Hematopoietic multipotent progenitor cell treated with erythropoietin and hydrocortisone succinate and interleukin-3 and kit ligand, for 17 days (in vitro differentiated cells): Measurements from ENCODE around the gene PHGDH.
"Not testable (repeated sequence)": the region's sequence is repeated elsewhere in the genome, so short reads cannot be mapped to it uniquely, and the experiment has no call there.

Experiments used
- DNase-seq: peaks from one replicate; pipeline ENCODE4 v3.0.0-alpha.2; 2015; ENCODE audit warnings: low spot score

The PHGDH gene

DNA sequence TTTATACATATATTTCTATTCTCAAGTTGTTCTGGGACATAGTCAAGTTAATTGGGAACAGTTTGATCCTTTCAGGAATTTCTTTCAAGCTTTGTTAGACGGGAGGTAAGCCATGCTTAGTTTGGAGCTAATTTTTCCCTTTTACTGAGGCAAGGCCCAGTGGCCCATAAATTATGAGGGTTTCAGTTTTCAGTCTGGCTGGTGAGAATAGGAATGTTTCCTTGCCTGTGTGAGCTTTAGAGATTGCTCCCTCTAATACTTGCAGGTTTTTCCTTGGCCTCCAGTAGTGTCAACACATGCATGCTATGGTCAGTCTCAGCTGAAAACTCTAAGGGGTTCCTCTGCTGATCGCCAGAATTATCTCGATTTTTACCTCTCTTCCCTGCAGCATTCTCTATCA is 14.1 kb upstream of the PHGDH start:
- DNase-seq, result no peak

DNA sequence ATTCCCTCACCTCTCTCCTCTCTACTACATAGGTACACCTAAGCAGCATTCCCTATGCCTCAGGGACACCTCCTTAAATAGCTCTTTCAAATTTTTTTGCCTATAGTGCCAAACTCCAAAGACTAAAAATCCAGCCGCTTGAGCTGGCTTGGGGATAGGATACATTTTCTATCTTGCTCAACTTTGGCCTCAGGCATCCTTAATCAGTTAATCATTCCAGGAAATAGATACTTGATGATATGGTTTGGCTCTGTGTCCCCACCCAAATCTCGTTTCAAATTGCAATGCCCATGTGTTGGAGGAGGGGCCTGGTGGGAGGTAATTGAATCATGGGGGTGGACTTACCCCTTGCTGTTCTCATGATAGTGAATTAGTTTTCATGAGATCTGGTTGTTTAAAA is 11.4 kb upstream of the PHGDH start:
- DNase-seq, result no peak

DNA sequence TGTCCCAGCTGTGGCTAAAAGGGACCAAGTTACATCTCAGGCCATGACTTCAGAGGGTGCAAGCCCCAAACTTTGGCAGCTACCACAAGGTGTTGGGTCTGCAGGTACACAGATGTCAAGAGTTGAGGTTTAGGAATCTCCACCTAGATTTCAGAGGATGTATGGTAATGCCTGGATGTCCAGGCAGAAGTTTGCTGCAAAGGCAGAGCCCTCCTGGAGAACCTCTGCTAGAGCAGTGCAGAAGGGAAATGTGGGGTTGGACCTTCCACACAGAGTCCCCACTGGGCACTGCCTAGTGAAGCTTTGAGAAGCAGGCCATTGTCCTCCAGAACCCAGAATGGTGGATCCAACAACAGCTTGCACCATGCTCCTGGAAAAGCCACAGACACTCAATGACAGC is 10.1 kb upstream of the PHGDH start:
- DNase-seq, result no peak

DNA sequence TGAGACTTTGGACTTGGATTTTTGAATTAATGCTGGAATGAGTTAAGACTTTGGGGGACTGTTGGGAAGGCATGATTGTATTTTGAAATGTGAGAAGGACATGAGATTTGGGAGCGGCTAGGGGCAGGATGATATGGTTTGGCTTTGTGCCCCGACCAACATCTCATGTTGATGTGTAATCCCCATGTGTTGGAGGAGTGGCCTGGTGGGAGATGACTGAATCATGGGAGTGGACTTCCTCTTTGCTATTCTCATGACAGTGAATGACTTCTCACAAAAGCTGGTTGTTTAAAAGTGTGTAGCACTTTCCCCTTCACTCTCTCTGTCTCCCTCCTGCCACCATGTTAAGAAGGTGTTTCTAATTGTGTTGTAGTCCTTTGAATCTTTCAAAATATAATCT is 9.3 kb upstream of the PHGDH start:
- no peak for DNase-seq

DNA sequence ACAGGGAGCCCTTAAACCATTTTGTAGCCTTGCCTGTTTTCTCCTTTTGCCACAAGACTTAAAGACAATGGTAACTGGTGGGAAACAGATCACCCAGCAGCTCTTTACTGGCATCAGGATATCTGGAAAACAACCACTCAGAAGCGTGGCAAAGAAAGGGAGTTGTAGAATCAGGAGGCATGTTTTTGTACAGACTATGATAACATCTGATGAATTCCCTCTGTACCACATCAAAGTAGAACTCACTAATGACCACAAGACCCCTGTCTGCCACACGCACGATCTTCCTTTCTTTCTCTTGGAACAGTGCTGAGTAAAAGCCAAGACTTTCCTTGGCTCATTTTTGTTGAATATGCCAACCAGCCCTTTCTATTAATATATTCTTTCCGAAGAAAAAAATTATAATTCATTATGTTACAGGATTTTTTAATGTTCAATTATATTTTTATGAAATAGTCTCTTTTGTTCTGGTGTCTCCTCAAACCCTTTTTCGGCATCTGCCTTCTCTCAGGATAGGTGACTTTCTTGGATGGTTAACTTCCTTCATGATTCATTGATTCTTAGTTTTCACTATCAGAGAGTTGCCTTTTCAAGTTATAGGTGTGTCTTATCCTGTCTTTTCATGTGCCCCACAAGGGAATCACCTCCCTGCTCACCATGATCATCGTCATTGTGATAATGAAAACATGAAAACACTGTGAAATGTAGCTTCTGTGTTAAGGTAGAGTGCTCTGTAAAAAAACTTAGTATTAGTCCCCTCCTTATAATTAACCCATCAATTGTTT is 7.9 kb upstream of the PHGDH start:
- DNase-seq, result no peak

DNA sequence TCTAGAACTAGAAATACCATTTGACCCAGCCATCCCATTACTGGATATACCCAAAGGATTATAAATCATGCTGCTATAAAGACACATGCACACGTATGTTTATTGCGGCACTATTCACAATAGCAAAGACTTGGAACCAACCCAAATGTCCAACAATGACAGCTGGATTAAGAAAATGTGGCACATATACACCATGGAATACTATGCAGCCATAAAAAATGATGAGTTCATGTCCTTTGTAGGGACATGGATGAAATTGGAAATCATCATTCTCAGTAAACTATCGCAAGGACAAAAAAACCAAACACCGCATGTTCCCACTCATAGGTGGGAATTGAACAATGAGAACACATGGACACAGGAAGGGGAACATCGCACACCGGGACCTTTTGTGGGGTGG is 5.1 kb upstream of the PHGDH start:
- DNase-seq, result not testable (repeated sequence)

DNA sequence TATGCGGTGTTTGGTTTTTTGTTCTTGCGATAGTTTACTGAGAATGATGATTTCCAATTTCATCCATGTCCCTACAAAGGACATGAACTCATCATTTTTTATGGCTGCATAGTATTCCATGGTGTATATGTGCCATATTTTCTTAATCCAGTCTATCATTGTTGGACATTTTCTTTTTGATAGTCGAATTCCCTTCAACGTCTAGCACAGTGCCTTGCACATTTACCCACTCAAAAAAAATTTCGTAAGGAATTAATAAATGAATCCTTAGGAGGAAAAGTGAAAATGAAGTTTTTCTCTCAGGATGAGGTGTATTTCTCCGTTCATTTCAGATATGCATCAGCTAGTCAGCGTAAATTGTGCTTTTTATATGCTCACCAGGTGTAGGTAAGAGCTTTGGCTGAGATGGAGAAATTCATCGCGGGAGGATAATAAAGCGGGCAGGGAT is 354 bp upstream of the PHGDH start:
- DNase-seq, result not testable (repeated sequence)

DNA sequence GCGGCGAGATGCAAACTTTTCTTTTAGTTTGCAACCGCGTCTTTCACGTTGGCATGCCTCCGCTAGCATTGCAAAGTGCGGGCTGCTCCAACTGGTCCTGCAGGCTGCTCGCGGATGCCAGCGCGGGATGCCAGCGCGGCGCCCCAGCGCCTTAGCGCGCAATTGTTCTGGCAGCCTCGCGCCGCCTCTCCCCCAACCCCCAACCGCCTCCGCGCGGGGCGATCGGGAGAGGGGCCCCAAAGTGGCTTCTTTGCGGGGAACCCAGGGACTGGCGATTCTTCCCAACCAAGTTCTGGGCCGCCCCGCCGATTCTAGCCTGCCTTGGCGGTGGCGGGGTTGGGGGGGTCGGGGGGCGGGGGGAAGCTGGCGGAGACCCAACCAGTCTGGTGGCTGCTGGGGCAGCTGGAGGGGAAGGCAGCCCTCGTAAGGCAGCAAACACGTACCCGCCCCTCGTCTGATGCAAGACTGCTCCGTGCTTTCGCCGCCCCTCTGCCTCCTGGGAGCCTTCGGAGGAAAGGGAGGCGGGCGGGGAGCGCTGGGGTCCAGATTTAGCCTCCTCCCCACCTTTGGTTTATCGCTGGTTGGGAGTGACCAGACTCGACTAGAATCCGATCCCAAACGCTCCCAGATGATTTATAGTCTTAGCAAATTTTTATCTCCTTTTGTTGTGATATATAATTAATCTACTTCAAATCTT is 756 bp downstream of the PHGDH start:
- no peak for DNase-seq

DNA sequence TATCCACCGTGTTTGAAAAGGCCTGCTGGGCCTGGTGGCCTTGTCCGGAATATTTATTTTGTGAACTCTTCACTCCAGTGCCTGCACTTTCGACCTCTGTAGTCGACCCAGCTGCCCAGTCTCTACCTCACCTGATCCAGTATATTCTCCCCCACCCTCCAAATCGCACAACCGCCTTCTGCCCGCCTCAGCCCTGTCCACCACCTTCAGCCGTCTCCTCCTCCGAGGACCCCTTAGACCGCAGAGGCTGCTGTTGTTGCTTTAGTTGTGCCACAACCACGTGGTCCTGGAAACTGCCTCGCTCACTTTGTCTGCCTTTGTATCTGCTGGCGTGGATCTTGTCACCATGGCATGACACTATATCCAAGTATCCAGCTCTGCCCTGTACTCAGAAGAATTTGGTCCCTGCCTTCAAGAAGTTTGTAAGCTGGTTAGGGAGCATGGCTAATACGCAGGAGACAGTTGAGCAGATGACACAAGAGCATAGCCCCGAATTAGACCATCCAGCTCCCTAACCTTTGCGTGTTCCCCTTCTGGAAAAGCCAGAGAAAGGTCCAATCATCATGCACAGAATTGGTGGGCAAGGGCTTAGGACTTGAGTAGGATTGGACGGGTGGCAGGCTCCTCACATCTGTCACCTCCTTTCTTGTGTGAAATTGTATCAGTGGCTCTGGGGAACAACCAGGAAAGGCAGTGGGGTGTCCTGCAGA is 1.5 kb downstream of the PHGDH start:
- no peak for DNase-seq

DNA sequence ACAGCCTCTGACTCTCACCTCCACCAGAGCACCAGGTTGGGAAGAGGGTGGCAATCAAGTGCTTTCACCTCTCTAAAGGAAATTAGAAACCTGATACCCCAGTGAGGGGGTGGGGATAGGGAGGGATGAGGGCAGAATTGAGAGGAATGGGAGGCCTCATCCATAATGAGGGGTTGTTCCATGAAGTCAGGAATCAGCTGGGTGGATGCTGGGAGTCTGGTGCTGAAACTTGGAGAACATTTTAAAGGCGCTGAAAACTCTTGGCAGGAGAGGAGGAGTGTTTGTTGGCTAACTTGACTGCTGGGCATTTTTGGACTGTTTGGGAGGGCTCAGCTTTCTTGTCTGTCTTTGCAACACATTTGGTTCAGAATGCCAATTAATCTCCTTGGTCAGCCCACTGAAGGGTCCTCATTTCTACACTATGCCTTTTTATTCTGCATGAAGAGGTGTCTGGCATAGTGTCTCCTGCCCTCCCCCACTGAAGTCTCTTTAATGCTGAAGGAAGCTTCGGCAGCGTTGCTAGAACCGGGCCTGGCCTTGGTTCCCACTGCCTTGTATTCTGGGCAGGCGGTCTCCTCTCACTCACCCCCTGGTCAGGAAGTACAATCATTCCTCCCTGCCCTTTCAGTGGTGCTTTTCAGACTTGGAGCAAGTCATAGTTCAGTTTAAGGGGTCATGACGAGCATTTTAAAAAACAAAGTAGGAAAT is 2.2 kb downstream of the PHGDH start:
- no peak for DNase-seq

DNA sequence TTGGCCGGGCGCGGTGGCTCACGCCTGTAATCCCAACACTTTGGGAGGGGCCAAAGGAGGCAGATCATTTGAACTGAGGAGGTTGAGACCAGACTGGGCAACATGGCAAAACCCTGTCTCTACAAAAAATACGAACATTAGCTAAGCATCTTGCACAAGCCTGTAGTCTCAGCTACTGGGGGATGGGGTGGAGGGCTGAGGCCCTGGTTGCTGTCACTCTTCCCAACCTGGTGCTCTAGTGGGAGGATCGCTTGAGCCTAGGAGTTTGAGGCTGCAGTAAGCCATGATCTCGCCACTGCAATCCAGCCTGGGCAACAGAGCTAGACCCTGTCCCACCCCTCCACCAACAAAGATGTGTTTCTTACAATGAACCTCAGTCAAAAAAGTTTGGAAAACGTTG is 2.8 kb downstream of the PHGDH start:
- DNase-seq, result no peak

DNA sequence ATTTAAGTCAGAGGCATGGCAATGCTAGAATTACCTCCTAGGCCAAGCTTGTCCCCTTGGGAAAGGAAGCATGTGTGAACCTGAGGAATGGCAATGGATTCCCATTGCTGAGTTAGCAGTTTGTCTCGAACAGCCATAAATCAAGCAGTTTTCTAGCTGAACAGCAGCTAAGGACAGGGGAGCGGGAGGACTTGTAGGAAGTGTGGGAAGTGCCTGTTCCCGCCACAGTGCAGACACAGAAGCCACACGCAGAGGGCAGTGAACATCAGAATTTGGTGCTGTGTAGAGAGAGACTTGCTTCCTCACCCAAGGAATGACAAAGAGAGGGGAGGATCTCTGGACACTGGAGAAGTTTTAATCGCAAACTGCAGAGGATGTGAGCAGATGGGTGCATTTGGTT is 3.8 kb downstream of the PHGDH start:
- DNase-seq, result no peak

DNA sequence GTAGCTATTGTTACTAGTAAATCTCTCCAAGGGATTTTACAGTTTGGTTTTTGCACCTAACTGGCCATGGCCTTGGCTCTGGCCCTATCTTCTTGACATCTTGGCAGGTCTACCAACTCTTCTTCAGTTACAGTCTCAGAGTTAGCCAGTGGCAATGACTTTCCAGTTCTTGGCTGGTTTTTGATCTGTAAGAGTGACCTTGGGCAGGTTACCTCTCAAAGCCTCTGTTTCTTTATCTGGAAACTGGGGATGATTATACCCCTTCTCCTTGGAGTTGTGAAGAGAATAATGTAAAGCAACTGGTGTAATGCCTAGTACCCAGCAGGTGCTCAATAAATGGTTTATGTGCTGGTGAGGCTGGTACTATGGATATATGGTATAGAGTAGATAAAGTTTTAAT is 6.7 kb downstream of the PHGDH start:
- DNase-seq, result no peak

DNA sequence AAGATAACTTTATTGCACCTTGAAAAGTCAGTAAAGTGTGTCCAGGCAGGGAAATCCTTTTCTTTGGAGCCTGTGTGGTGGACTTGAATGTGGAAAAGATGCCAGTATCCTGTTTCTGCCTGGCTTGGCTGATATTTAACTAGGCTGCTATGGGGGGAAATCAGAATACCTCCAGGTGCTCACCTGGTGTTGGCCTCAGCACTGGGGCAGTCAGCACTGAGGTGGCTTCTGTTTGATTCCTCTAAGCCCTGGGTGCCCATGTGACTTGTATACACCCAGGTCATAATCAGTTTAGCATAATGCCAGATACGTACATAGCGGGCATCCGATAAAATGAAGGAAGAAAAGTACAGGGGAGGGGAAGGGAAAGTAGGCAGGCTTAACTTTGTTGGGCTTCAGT is 7.2 kb downstream of the PHGDH start:
- no peak for DNase-seq

DNA sequence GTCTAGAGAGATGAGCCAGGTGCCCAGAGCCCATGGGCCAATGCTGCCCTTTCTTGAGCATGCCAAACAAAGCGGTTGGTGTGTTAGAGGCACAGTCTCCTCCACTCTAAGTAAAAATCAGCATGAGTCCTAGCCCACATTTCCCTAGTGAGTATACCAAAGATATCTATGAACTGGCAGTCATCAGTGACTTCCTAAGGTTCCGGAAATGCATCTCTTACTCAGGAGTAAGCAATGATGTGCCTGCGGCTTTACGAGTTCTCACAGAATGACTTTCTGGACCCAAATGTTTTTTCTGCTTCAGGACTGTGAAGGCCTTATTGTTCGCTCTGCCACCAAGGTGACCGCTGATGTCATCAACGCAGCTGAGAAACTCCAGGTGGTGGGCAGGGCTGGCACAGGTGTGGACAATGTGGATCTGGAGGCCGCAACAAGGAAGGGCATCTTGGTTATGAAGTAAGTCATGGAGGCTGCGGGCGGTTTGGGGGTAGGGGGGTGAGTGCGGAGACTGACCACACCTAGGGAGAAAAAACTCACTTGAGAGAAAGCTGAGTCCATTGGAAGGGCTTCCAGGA is 9.2 kb downstream of the PHGDH start:
- DNase-seq, result no peak

DNA sequence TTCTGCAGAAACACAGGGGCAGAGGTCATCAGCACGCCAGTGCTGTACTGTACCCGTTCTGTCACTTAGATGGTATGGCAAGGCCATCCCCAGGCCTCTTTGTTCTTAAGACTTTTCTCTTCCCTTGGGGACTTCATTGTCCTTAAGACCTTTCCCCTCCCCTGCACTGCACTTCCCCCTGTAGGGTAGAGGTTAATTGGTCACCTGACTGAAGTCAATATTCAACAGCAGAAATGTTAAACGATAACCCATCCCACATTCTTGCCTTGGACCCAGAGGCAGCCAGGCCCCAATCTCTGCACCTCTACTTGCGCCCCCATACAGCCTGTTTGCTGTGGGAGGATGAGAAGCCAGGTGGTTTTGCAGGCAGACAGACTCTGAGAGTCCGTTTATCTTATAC is 10.2 kb downstream of the PHGDH start:
- no peak for DNase-seq

DNA sequence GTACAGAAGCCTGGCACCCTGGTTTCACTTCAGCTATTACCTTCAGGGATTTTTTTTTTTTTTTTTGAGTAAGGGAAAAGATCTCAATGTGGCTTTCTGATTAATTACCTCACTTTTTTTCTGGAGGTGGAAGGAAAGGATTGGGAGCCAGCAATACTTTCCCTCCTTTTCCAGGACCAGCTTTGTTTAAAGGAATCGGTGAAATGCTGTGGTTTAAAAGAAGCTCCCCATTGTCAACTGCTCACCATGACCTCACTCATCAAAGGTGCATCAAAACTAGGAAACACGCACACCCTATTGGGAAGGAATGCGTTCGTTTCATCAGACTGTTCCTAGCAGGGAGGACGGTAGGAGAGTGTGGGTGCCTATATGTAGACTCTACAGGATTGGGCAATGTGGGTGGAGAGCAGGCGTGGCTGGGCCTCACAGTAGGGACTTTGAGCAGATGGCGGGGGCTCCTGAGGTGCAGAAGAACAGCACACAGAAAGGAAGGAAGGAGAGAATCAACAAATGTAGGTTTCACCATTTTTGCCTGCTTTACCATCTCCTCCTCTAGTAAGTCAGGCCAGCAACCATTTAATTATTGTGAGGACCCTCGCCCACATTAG is 13.0 kb downstream of the PHGDH start:
- no peak for DNase-seq

DNA sequence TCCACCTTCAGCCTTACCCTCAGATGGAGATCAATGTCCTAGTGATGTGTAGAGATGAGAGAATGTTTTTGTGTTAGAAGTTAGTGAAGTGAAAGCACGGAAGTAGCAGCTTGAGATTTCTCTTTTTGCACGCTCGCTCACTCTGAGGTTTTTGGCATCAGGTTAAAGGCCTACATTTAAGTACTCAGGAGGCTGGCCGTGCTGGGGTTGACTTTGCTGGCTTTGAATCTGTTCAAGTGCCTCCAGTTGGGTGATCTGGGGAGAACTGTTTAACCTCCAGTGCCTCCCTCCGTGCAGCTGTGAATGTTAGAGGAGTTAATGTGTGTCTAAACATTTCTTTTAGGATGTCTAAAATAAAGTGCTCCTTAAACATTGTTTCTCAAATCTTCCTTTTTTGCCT is 13.9 kb downstream of the PHGDH start:
- no peak for DNase-seq

DNA sequence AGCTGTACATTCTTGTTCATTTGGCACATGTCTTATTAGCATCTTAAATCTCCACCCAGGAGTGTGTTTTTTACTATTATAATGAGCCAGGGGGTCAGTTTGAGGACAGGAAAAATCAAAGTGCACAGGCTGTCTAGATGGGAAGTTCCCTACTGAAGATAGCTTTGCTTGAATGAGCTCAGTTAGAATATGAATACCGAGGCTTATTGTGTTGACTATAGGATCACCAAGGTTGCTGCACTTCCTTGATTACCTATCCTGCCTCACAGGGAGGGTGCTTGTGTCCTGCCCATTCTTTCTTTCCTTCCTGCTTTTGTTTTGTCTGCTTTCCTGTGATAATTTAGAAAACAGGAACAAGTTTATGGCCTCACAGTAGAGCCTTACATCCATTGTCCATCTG is 16.3 kb downstream of the PHGDH start:
- DNase-seq, result no peak

DNA sequence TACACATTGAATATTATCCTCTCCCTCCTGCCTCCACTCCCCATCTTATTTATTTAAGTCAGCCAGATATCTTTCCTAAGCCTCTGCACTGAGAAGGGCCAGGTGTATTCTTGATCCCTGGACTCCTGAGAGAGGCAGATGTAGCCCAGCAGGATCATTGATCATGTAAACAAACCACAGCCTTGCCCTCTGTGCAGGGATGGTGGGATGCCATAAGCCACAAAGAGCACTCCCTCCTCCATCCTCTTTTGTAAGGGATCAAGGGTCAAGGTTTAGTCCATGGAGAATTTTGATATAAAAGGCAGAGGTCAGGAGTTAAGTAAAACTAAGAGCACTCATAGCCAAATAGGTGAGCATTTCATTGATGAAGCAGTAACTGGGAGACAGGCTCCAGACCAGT is 17.3 kb downstream of the PHGDH start:
- DNase-seq, result no peak

DNA sequence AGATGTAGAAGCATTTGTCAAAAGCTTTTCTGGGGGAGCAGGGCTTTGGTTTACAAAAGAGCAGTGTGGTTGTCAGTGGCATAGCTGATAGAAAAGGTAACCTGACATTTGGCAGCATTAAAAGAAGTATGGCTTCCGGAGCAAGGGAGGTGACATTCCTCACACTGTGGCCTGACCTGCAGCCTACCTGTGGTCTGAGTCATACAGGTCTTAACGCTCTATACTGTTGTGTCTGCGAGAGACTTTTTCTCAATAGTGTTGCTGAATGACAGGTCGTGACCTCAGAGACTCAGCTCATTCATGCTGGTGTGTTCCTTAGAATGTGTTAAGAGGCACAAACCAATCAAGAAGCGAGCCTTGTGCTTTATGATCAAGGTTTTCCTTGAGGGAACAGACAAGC is 19.3 kb downstream of the PHGDH start:
- no peak for DNase-seq
